ENCODE data around the gene LDLRAD1.
"Not testable (repeated sequence)": the region's sequence is repeated elsewhere in the genome, so short reads cannot be mapped to it uniquely, and the experiment has no call there.

LDLRAD1 gene

GRCh38 chr1:54028306-54029251 lies 10.6 kb upstream of the LDLRAD1 start:
- DNase-seq (ENCODE audit: low read depth), result no peak
- no peak for TF ChIP-seq CTCF (conservative IDR thresholded peaks at IDR 0.05; ENCODE audit: low read depth, low read length)
- no peak overlapping the region for H3K4me3 ChIP-seq (ENCODE audit: low read length)

GRCh38 chr1:54027848-54028247 lies 9.9 kb upstream of the LDLRAD1 start:
- H3K4me3 ChIP-seq (ENCODE audit: low read length), result no peak overlapping the region
- TF ChIP-seq CTCF (conservative IDR thresholded peaks at IDR 0.05; ENCODE audit: low read depth, low read length), result no peak
- no peak for DNase-seq (ENCODE audit: low read depth)

- H3K4me3 ChIP-seq (ENCODE audit: low read length); DNase-seq (ENCODE audit: low read depth): not testable (repeated sequence)
Observed at GRCh38 chr1:54024811-54025210, 6.8 kb upstream of the LDLRAD1 start.

GRCh38 chr1:54024358-54024757 lies 6.4 kb upstream of the LDLRAD1 start:
- TF ChIP-seq CTCF (conservative IDR thresholded peaks at IDR 0.05; ENCODE audit: low read depth, low read length), result no peak
- DNase-seq (ENCODE audit: low read depth), result no peak
- H3K4me3 ChIP-seq (ENCODE audit: low read length), result no peak overlapping the region

- not testable (repeated sequence) for H3K4me3 ChIP-seq (ENCODE audit: low read length); DNase-seq (ENCODE audit: low read depth)
Observed at GRCh38 chr1:54019562-54020176, 1.7 kb upstream of the LDLRAD1 start.

- H3K4me3 ChIP-seq (ENCODE audit: low read length), result no peak overlapping the region
- no peak for DNase-seq (ENCODE audit: low read depth)
- TF ChIP-seq CTCF (conservative IDR thresholded peaks at IDR 0.05; ENCODE audit: low read depth, low read length), result no peak
Observed at GRCh38 chr1:54018635-54019034, 649 bp upstream of the LDLRAD1 start.

- H3K4me3 ChIP-seq (ENCODE audit: low read length), result no peak overlapping the region
- peak; percentile 84 for DNase-seq (ENCODE audit: low read depth)
- TF ChIP-seq CTCF (conservative IDR thresholded peaks at IDR 0.05; ENCODE audit: low read depth, low read length), result no peak
Observed at GRCh38 chr1:54016343-54017282, 1.4 kb downstream of the LDLRAD1 start.

All from retinal pigment epithelial cell (primary cell).